ENCODE data around the gene TCF7L2. TPM values are rescaled to one million over a fixed set of nuclear protein-coding genes. Genes with fewer than 3 reads are reported as not detected.
A peak's percentile ranks its signal among the peaks of the same experiment; 100 is the strongest.

Gene TCF7L2
- total RNA-seq, 4 donors from 2014 or later = 25.1 to 38.9 (median 26.9) TPM

DNA sequence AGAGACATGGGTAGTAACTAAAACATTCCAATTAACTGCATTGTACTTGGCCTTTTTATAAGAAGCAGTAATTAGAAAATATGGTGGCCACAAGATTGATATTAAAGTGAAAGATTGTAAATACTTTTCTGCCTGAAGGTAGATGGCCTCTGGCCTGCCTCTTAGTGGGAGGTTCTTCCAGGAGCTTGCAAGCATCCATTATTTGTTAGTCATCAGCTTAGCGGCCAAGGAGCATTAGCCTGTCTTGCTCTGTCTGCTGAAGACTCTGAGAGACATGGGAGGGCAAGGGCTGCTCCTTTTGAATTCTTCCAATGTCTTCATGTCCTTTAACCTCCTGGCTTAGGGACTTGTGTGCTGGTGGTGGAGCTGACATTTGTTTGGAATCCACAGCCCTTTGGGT is 80.4 kb downstream of the TCF7L2 start:
- no peaks in the 10 kb centered on the region for H3K36me3 ChIP-seq
- H3K4me3 ChIP-seq = no peak overlapping the region
- no peaks in the 10 kb centered on the region for H3K9me3 ChIP-seq
- no peak for DNase-seq (ENCODE audit: low spot score in 2 of 2)
- H3K27me3 ChIP-seq = no peaks in the 10 kb centered on the region
- H3K27ac ChIP-seq = no peak overlapping the region
- WGBS, 2 donors = 68 to 90% methylated on average over 1 of the region's 1 CpG
- peaks cover 3 to 64% (median 32%) of the 10 kb centered on the region in 4 donors for H3K4me1 ChIP-seq
- no peak for TF ChIP-seq POLR2A (IDR thresholded peaks at IDR 0.05)

DNA sequence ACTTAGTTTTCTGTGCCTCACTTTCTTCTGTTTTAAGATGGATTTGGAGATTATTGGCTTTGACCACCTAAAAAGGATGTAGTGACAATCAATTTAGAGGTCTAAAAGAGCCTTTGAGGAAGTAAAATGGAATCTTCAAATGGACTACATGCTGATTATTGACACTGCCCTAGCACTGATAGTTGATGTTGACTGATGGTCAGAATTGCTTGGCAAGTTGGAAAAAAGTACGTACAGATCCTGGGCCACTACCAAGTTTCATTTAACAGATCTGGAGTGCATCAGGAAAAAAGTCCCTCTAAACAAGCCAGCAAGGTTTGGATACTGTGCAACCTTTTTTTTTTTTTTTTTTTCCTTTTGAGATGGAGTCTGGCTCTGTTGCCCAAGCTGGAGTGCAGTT is 81.1 kb downstream of the TCF7L2 start:
- WGBS, 2 donors = 76 to 89% methylated on average over 1 of the region's 1 CpG
- Histone ChIP-seq H3K4me1 (peaks cover 3 to 71% (median 32%) of the 10 kb centered on the region in 4 donors), H3K9me3 (no peaks in the 10 kb centered on the region), H3K27me3 (no peaks in the 10 kb centered on the region), H3K36me3 (no peaks in the 10 kb centered on the region), H3K4me3 (no peak overlapping the region), H3K27ac (no peak overlapping the region)
- TF ChIP-seq, protein P1, sequence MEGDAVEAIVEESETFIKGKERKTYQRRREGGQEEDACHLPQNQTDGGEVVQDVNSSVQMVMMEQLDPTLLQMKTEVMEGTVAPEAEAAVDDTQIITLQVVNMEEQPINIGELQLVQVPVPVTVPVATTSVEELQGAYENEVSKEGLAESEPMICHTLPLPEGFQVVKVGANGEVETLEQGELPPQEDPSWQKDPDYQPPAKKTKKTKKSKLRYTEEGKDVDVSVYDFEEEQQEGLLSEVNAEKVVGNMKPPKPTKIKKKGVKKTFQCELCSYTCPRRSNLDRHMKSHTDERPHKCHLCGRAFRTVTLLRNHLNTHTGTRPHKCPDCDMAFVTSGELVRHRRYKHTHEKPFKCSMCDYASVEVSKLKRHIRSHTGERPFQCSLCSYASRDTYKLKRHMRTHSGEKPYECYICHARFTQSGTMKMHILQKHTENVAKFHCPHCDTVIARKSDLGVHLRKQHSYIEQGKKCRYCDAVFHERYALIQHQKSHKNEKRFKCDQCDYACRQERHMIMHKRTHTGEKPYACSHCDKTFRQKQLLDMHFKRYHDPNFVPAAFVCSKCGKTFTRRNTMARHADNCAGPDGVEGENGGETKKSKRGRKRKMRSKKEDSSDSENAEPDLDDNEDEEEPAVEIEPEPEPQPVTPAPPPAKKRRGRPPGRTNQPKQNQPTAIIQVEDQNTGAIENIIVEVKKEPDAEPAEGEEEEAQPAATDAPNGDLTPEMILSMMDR (IDR thresholded peaks at IDR 0.05) = no peak
- TF ChIP-seq EP300 (IDR thresholded peaks at IDR 0.05) (no peak), POLR2A (IDR thresholded peaks at IDR 0.05) (no peak)
- no peak for DNase-seq (ENCODE audit: low spot score in 2 of 2)

DNA sequence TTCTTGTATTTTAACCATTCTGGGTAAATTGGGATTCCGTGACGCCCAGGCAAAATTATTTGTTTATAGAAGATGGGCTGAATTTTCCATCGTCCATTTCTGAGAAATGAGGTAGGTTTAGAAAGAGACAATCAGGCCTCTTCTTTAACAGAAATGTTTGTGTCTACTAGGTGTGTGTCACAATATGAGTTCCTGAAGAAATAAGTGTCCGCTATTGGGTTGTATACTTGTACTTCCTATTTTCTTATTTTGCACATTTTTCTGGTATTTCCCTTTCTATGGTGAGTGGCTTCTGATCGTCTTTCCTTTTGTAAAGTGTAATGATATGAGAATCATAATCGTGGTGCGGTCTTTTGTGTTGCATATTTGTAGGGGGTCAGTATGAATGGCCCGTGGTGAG is 83.9 kb downstream of the TCF7L2 start:
- no peaks in the 10 kb centered on the region for H3K36me3 ChIP-seq

DNA sequence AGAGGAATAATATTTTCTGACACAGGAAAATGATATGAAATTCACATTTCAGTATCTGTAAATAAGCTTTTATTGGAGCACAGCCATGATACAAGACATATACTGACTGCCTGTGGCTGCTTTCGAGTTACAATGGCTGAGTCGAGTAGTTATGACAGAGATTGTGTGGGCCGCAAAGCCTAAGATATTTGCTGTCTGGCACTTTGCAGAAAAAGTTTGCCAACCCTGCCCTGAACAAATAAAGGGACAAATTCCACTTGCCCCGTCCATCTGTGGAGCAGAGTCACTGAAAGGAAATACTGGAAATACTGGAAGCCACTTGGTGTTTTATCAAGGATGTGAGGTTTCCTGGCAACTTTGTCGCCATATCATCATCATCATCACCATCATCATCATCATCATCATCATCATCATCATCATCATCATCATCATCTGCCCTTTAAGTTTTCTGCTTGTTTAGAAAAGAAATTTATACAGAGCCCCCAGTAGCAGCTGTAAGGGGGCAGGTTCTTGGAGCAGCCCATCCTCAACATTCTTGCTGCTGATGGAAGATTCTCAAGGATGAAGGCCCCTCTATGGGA is 85.8 kb downstream of the TCF7L2 start:
- Histone ChIP-seq H3K27me3 (no peaks in the 10 kb centered on the region), H3K9me3 (no peaks in the 10 kb centered on the region), H3K27ac (peak overlapping the region in 2 of 4 donors; percentile 44 to 51), H3K36me3 (no peaks in the 10 kb centered on the region), H3K4me1 (peaks cover 0 to 43% (median 4%) of the 10 kb centered on the region in 4 donors), H3K4me3 (no peak overlapping the region)
- 41 to 42% methylated on average over 5 of the region's 5 CpGs for WGBS, 2 donors
- no peak for DNase-seq (ENCODE audit: low spot score in 2 of 2)
- TF ChIP-seq EP300 (IDR thresholded peaks at IDR 0.05) (no peak), POLR2A (IDR thresholded peaks at IDR 0.05) (no peak)
- TF ChIP-seq, protein P1 (IDR thresholded peaks at IDR 0.05) = no peak

More for the DNA sequence above, 83.9 kb downstream of the TCF7L2 start:
- WGBS, 2 donors = 90 to 93% methylated on average over 8 of the region's 8 CpGs
- Histone ChIP-seq H3K4me1 (peaks cover 0 to 59% (median 8%) of the 10 kb centered on the region in 4 donors), H3K4me3 (no peak overlapping the region), H3K9me3 (no peaks in the 10 kb centered on the region), H3K27me3 (no peaks in the 10 kb centered on the region), H3K27ac (no peak overlapping the region)
- DNase-seq (ENCODE audit: low spot score in 2 of 2) = no peak
- TF ChIP-seq POLR2A (IDR thresholded peaks at IDR 0.05) (no peak), EP300 (IDR thresholded peaks at IDR 0.05) (no peak)
- TF ChIP-seq, protein P1 (IDR thresholded peaks at IDR 0.05) = no peak

DNA sequence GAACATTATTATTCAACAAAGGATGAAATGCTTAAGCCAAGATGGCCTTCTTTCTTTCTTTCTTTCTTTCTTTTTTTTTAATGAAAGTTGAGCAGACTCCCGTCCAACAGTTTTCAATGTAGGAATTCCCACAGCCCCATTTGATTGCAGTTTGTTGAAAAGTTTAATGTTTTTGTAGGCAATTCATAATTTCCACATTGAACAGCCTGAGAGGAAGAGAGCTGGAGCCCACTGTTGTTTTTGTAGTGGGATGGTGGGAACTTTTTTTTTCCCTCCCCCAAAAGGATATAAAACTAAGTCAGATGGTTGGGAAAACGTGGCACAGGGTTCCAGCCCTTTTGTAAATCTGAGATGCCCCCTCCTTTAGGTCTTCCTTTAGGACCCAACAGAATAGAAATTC is 86.6 kb downstream of the TCF7L2 start:
- Histone ChIP-seq H3K9me3 (no peaks in the 10 kb centered on the region), H3K27ac (no peak overlapping the region), H3K4me3 (no peak overlapping the region), H3K36me3 (no peaks in the 10 kb centered on the region), H3K4me1 (peaks cover 0 to 43% (median 8%) of the 10 kb centered on the region in 4 donors), H3K27me3 (no peaks in the 10 kb centered on the region)
- DNase-seq (ENCODE audit: low spot score in 2 of 2) = no peak
- TF ChIP-seq EP300 (IDR thresholded peaks at IDR 0.05) (no peak), POLR2A (IDR thresholded peaks at IDR 0.05) (no peak)
- TF ChIP-seq, protein P1 (IDR thresholded peaks at IDR 0.05) = no peak
- WGBS, 2 donors = 68 to 73% methylated on average over 2 of the region's 2 CpGs

Measured in tibial nerve (tissue), 4 donors.